ENCODE results near the gene CASZ1. TPM values are rescaled to one million over a fixed set of nuclear protein-coding genes. Genes with fewer than 3 reads are reported as not detected.

CASZ1 gene
- polyA plus RNA-seq, 3 donors, result 3.0 to 3.7 (median 3.4) TPM

DNA sequence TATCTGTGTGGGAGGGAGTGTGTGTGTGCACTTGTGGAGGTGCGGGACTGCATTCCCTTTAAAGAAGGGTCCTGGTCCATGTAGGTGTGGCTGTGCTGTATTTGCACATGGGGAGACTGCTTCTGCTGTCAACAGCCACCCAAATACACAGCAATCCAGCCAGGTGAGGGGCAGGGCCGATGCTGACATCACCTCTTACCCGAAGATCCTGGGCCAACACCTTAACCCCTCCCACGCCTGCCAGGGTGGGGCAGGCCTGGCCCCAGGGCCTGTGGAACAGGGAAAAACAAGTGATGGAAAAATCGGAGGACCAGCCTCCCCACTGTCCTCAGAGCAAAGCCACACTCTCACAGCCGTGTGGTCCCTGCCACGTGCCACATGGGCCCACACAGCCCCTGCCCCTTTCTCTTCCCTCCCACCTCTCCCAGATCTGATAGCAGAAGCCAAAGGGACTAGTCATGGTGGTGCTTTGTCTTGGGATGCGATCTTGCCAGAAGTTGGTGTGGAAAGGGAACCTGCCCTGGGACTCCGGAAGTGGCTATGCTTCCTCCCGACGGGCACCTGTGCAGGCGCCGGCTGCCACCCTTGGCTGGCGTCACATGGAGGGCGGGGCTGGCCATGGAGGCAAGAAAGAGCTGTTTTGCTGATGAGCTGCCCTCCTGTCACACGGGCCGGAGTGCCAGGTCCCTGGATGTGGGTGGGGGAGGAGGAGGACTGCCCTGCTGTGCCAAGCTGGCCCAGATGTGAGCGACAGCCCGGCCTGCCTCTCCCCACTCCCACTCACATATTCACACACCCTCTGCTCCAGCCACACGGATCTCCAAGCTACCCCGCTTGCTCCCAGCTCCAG is 7.8 kb upstream of the CASZ1 start:
- no peak overlapping the region for H3K27ac ChIP-seq (ENCODE audit: low read depth, low read length)
- 62 to 69% (median 64%) methylated on average over 20 to 21 of the region's 21 CpGs for WGBS, 3 donors

DNA sequence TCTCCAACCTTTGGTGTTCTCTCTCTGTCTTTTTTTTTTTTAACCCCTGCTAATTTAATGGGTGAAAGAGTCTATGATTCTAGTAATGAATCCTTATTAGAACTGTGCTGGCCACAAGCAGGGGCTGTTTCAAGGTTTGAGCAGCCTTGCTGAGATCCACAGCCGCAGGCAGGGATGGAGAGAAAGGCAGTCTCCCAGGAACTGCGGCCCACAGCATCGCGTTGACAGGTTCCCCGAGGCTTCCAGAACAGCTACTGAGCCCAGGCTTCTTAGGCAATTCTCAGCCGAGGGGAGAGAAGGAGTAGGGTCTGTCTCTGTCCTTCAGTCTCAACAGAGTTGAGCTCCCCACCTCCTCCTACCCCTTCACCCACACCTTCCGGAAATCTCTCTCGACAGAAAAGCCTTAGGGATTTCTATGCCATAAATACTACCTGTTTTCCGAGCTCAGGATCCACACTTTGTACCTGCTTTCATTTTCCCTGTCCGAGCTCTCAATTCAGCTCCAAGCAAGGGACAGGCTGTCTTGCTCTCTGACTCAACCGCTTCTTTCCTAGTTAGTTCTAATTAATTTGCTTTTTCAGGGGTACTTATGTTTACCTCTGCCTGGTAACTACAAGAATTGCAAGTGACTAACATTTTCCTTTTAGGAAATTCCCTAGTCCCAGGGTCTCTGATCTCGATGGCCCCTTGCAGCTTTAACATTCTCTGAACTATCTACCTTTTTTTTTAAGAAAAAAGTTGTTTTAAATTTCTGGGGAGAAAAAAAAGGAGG is 6.7 kb upstream of the CASZ1 start:
- no peak overlapping the region for H3K27ac ChIP-seq (ENCODE audit: low read depth, low read length)
- WGBS, 3 donors, result 47 to 67% (median 57%) methylated on average over 12 of the region's 12 CpGs

DNA sequence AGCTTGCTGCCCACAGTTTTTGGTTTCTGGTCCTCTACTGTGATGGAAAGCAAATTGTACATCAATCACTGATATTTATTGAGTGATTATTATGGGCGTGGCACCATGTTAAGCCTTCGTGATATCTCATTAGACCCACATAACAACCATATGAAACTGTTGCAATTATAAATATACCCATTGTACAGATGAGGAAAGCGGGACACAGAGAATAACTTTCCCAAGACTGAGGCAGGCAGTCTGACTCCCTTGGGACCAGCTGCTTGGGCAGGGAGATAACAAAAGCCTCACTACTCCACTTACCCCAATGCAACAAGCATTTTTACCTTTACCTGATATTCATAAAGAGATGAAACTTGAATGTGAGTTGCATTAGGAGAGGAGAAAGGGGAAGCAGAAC is 4.3 kb upstream of the CASZ1 start:
- H3K27ac ChIP-seq (ENCODE audit: low read depth, low read length), result no peak overlapping the region

DNA sequence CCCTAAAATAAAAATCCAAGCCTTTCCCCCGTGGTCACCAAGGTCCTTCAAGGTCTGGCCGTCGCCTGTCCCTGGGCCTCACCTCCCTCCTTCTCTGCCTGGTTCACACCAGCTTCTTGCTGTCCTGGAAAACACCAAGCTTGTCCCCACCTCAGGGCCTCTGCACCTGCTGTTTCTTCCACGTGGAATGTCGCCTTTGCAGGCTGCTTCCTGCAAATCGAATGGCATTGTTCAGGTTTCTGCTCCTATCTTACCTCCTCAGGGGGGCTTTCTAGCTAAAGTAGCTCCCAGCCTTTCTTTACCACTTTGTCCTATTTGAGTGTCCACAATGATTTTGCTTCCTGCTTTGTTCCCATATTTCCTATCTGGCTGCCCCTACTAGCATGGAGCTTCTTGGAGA is 3.3 kb upstream of the CASZ1 start:
- H3K27ac ChIP-seq (ENCODE audit: low read depth, low read length), result no peak overlapping the region
- WGBS, 3 donors, result 40 to 51% (median 43%) methylated on average over 6 of the region's 6 CpGs

More for the DNA sequence above, 4.3 kb upstream of the CASZ1 start:
- whole genome bisulfite sequencing, 3 donors, result 80 to 85% (median 84%) methylated on average over 3 of the region's 3 CpGs

DNA sequence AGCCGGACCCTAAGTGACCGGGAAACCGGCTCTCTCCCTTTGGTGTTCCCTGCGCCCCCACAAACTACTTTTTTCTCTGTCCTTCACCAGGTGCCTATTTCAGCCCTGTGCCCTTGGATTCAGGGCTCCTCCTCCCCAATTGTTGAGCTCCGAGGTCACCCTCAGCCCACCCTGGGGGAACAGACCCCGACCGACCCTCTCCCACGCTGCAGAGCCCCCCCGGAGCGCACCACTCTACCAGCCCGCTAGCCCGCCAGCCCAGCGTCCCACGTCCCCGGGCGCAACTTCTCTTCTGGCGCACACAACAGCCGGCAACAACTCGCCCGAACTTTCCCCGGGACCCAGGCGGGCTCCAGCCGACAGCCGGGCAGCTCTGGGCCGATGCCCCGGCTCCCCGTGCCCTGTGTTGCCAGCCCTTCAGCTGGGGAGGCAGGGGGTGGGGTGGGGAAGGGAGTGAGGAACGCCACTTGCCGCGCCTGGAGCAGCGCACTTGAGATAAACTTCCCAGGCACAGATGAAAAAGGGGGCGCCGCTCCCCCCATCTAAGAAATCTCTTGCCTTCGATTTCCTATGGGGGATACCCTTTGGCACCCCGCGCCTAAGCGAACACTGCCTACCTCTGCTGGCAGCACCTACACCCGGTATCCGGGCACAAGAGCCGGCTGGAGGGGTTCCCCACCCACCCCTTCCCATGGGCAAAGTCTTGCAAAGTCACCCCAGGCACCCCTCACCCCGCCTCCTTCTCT is 997 bp downstream of the CASZ1 start:
- no peak overlapping the region for H3K27ac ChIP-seq (ENCODE audit: low read depth, low read length)
- WGBS, 3 donors, result 1% methylated on average over 39 to 41 of the region's 41 CpGs

DNA sequence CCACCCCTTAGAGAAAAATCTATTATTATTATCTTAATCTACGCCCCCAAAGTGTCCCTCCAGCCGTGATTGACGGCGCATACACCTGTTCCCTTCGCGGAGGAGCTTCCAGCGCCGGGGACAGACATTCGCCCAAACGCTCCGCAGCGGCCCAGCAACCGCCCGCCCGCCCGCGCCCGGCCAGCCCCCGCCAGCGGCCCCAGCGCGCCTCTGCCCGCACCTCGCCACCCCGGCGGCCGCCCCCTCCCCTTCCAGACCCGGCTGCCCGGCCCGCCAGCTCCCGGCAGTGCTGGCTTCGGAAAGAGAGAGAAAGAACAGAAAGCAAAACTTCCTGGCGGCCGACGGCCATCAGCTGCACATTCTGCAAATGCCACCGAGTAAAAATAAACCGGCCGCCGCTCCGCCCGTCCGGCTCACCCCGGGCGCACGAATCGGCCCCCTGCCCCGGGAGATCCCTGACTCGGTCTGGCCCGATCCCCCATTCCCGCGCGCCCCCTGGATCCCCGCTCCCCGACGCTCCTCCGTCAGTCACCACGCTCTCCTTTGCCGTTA is 1.6 kb downstream of the CASZ1 start:
- WGBS, 3 donors, result 0 to 1% (median 1%) methylated on average over 48 to 58 of the region's 58 CpGs
- H3K27ac ChIP-seq (ENCODE audit: low read depth, low read length), result no peak overlapping the region

DNA sequence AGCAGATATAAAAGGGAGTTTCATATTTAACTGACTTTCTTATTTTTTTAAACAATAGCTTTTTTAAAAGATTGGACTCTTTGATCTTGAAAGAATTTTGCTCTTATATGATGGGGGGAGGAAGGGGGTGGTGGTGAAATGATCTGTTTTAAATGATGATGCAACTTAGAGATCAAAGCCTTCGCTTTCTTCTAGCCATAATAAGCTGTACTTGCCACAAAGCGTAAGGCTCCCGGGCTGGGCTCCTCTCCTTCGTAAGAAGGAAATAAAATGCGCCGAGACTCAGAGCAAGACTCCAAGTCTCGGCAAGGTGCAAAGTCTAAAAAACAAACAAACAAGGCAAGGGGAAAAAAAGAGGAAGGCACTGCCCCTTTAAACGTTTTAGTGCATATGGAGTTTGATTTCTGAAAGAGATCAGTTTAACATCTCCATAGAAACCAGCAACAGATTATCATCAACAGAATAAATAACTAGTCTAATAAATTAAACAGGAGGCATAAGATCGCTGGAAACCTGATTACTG is 3.3 kb downstream of the CASZ1 start:
- H3K27ac ChIP-seq (ENCODE audit: low read depth, low read length), result no peak overlapping the region

DNA sequence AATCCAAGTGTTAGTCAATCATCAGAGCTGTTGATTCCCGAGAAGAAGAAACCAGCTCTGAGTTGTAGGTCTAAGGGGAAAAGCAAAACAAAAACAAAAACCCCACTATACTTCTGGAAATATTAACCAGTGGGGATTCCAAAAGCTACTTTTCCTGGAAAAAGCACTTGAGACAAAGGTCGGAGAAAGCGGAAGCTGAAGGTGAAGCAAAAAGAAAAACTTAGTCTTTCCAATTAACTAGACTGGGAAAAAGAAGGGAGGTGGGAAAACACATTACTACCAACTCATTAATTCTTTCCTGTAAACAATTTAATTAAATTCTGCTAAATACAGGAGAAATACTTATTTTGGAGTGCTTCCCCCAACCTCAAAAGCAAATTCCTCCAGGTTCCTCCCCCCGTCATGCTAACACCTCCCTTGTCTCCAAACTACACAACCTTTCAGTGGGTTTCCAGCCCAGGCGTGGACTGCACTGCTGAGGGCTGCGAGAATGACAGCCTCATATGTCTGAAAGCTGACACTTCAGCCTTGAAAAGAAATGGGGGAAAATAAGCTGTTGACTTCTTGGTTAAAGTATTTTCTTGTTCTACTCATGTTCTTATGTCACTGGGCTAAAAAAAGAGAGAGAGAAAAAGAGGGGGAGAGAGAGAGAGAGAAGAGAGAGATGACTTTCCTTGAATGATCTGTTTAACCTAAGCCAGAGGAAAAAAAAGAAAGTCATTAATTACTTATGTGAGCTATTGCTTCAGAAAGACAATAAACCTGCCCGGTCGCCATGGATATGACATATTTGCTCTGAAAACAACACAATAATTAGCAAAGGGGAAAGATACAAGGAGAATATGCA is 5.1 kb downstream of the CASZ1 start:
- H3K27ac ChIP-seq (ENCODE audit: low read depth, low read length), result no peak overlapping the region
- WGBS, 3 donors, result 35 to 40% (median 40%) methylated on average over 8 of the region's 8 CpGs

More for the DNA sequence above, 3.3 kb downstream of the CASZ1 start:
- 0 to 3% (median 2%) methylated on average over 9 of the region's 9 CpGs for WGBS, 3 donors

DNA sequence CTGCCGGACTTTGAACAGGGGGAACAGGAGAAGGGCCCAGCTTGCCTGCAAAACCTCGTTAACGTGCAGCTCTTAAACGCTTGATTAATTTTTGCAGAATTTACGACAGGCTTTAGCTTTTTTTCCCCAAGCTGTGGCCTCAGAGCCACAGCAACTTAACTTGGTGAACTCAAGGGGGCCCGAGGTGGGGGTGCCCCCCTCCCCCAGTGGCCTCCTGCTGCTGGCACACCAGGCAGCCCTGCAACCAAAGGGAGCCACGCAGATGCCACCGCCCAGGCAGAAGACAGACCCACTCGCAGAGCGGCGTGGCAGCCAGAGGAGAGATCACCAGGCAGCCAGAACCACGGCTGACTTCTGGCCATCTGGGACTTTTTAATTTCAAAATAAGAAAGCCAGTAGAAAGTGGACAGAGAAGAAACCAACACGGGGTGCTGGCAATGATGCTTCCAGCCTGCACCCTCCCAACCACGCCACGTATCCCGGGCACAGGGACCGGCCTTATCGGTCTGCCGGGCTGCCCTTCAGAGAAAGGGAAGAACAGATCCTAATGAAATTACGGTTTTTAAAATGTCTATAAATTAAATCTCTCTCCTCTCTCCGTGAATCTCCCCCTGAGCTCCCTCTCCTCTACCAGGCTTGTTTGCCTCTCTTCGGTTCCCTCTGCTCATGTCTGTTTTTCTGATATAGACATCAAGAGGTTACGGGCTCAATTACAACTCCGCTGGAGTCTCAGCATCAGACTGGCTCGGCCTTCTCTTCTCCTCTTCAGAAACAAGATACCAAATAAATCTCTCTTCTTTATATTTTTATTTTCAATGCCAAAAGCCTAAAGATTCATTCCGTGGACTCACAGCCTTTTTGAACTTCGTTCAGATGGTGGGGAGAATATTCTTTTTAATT is 6.4 kb downstream of the CASZ1 start:
- WGBS, 3 donors, result 68 to 79% (median 78%) methylated on average over 25 to 27 of the region's 27 CpGs
- H3K27ac ChIP-seq (ENCODE audit: low read depth, low read length), result no peak overlapping the region

DNA sequence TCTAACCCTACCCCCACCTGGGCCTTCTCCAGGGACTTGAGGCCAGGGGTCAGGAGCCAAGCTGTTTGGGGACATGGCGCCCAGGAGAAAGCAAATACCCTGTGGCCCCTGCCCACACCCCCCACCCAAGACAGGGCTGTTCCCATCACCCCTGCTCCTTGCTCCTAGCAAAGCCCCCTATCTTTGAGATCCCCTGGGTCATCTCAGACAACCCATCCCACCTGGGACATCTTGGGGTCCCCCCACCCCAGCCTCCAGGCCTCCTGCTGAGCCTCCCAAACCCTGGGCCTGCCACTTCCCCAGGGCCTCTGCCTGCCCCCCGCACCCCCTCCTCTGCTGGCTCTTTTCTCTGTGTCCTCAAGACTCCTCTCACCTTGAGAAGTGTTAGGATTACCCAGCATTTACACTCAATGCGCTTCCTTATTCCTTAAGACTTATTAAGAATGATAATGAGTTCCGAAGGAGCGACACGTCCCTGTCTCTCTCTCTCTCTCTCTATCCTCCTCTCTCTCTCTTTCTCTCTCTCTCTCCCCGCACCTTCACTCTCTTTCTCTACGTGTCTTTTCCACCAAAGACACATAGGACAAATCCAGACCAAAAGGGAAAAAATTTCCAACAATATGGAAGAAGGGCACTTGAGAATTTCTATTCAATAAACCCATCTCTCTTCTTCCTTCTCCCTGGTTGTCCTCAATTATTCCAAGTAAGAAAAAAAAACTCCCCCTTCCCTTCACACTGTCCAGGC is 7.2 kb downstream of the CASZ1 start:
- 73 to 90% (median 80%) methylated on average over 7 to 8 of the region's 8 CpGs for WGBS, 3 donors
- no peak overlapping the region for H3K27ac ChIP-seq (ENCODE audit: low read depth, low read length)

DNA sequence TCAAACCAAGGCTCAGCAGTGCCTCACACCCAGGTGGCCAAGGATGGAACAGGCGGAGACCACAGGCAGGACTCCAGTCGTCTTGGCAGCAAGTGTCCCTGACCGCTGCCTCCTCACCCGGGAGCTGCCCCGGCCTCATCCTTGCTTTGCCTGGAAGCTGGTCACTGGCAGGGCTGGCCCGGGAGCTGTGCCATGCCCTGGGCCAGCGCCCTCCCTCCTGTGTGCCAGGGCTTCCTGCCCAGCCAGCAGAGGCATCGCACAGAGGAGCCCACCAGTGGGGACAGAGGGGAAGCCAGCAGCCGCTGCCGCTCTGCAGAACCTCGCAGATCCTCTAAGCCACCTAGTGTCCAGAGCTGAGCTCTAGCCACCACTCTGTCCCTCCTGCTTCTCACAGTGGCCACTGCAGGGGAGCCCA is 7.8 kb downstream of the CASZ1 start:
- 27 to 38% (median 30%) methylated on average over 11 of the region's 11 CpGs for WGBS, 3 donors
- no peak overlapping the region for H3K27ac ChIP-seq (ENCODE audit: low read depth, low read length)

DNA sequence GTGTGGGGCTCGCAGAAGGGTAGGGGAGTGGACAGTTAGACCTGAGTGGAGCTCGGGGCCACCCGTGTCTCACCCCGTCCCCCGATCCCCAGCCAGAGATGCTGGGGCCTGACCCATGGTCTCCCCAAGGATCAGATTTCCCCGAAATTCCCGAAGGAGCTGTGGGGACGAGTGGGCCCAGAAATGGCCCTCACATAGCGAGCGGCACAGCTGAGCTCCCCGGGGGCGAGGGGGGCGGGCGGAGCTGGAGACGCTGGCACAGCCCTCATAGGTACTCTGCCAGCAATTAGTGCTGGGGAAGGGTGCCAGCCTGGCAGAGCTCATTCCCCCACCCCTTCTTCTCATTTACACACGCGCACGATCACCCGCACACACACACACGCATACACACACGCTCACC is 9.2 kb downstream of the CASZ1 start:
- WGBS, 3 donors, result 87 to 93% (median 89%) methylated on average over 21 of the region's 21 CpGs
- no peak overlapping the region for H3K27ac ChIP-seq (ENCODE audit: low read depth, low read length)

DNA sequence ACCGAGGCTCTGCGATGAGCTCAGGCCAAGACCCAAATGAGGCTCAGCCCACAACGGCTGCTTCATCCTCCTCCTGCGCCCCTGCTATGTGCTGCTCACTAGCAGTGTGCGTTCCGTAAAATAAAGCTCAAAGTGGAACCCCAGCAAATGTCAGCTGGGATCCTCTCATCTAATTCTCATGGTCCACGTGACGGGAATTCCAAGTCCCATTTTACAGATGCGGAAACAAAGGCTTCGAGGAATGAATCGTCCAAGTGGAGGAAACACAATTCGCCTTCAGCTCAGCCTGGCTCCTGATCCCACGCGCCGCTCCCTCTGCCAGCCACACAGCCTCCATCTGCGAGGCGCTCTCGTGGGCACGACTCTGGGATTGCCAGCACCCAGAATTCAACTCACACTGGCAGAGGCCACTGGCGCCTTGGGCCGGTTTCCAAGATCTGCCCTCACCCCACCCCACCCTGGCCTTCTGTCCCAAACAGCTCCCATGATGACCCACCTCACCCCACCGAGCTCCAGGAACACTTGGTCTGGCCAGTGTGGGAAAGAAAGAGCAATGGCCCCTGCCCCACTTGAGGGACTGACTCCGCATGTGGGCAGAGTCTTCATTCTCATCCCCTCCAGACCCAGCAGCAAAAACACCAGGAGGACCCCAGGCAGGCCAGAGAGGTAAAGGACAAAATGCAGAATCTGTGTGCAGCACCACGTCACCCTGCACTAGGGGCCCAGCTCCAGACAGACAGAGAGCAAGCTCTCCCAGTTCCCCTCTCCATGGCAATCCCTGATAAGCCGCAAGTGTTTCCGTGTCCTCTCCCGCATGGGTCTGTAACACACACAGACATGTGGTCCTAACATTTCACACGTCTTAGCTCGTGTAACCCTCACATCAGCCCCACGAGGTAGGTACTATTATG is 10.5 kb downstream of the CASZ1 start:
- WGBS, 3 donors, result 81 to 88% (median 86%) methylated on average over 30 of the region's 30 CpGs

DNA sequence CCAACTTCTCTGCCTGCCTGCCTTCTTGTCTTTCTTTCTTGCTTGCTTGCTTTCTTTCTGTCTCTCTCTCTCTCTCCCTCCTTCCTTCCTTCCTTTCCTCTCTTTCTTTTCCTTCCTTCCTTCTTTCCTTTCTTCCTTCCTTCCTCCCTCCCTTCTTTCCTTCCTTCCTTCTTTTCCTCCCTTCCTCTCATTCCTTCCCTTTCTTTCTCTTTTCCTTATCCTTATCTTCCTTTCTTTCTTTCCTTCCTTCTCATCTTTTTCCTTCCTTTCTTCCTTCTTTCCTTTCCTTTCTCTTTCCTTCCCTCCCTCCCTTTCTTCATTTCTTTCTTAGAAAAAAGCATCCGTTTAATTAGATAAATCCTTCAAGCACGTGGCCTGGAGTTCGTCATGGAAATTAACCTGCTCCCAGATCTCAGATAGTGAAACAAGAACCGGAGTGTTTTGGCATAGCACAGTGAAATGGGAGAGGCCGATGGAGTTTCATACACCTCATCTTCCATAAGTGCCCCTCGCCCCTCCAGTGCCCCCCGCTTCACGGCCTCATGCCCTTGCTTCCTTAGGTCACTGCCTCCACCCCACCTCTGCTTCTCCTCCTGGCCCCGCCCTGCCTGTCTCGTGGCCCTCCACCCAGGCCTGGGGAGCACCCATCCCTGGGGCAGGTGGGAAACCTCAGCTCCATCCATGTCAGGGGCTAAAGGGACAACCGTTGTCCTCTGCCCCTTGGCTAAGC is 11.3 kb downstream of the CASZ1 start:
- WGBS, 3 donors, result 53 to 78% (median 67%) methylated on average over 11 of the region's 11 CpGs
- no peak overlapping the region for H3K27ac ChIP-seq (ENCODE audit: low read depth, low read length)

More for the DNA sequence above, 10.5 kb downstream of the CASZ1 start:
- H3K27ac ChIP-seq (ENCODE audit: low read depth, low read length), result no peak overlapping the region
